RWPE1 (cell line): ENCODE results near the gene MSH3.
"Not testable (repeated sequence)": the region's sequence is repeated elsewhere in the genome, so short reads cannot be mapped to it uniquely, and the experiment has no call there.

Experiments used
- CTCF ChIA-PET: fragments of 350-600 bp; sonication (Branson Sonifier 250); formaldehyde crosslinking; extraction: SDS; loops from one replicate; lab custom pipeline; 2021; lab: Yijun Ruan, JAX
- POLR2A ChIA-PET: fragments of 400-600 bp; formaldehyde crosslinking; extraction: SDS; loops from one replicate; lab custom pipeline; 2020; ENCODE audit warnings: antibody characterized with exemption; ENCODE audit not compliant: low non-redundant PET; lab: Yijun Ruan, JAX
- DNase-seq: peaks from one replicate; pipeline ENCODE4 v3.0.0; 2012; ENCODE audit warnings: low spot score
- H3K27ac ChIP-seq: fragments of 450-650 bp; 2 replicates; pipeline ENCODE4 v1.5.1; 2017
- TF ChIP-seq, protein P1 (sequence below): fragments of 450-650 bp; conservative IDR thresholded peaks from 2 replicates; pipeline ENCODE4 v1.5.1; 2017; ENCODE audit warnings: low read depth, mild to moderate bottlenecking

The MSH3 gene

DNA sequence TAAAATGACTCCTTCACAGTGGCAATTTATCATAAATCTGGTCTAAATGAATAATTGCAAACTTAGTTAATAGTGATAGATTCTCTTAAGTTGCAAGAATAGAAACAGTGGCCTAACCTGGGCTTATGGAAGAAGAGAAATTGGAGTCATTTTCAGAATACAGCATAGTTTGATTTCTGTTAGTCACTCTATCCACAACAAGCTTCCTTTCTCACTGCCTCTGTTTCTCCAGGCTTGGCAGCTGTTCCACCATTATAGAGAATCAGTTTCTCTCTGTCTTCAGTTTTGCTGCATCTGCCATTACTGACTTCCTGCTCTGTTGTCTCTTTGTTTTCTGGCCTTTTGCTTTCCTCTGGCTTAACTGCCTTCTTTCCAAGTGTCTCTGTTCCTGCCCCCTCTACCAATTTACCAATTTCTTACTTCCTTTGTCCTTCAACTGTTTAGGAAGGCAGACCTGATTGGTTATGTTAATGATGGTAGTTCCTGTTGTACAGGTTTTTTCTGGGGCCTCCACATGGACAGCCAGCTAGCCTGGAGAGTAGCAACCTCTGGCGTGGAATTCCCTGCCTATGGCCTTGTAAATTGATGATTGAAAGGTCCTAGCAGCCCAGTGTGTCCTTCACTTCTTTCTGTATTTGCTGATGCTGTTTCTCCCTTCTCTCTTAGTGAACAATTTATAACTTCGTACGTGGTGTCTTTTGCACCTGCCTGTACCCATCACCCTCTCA is 229.8 kb downstream of the MSH3 start:
- POLR2A ChIA-PET: no interaction called here

DNA sequence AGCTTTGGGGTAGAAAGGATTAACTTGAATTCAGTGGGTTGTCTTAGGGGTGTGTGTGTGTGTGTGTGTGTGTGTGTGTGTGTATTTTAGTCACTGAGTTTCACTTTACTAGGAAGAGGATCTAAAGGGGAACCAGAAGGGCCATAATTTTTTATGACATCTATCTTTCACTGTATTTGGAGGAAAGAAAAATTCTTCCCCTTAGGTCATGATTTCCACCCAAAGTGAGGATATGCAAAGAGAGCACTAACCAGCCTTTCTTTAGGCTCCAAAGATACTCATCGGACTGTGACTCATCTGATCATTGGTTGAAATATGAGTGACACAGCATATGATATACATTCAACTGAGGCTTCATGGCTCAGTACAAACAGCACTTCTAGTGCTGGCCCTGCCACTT is 230.5 kb downstream of the MSH3 start:
- TF ChIP-seq, protein P1, sequence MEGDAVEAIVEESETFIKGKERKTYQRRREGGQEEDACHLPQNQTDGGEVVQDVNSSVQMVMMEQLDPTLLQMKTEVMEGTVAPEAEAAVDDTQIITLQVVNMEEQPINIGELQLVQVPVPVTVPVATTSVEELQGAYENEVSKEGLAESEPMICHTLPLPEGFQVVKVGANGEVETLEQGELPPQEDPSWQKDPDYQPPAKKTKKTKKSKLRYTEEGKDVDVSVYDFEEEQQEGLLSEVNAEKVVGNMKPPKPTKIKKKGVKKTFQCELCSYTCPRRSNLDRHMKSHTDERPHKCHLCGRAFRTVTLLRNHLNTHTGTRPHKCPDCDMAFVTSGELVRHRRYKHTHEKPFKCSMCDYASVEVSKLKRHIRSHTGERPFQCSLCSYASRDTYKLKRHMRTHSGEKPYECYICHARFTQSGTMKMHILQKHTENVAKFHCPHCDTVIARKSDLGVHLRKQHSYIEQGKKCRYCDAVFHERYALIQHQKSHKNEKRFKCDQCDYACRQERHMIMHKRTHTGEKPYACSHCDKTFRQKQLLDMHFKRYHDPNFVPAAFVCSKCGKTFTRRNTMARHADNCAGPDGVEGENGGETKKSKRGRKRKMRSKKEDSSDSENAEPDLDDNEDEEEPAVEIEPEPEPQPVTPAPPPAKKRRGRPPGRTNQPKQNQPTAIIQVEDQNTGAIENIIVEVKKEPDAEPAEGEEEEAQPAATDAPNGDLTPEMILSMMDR: no peak
- ChIA-PET CTCF (no interaction called here), POLR2A (no interaction called here)
- H3K27ac ChIP-seq: no peak overlapping the region
- DNase-seq: no peak

More for the DNA sequence above, 229.8 kb downstream of the MSH3 start:
- no peak overlapping the region for H3K27ac ChIP-seq
- DNase-seq: no peak
- CTCF ChIA-PET: no interaction called here
- TF ChIP-seq, protein P1: no peak

DNA sequence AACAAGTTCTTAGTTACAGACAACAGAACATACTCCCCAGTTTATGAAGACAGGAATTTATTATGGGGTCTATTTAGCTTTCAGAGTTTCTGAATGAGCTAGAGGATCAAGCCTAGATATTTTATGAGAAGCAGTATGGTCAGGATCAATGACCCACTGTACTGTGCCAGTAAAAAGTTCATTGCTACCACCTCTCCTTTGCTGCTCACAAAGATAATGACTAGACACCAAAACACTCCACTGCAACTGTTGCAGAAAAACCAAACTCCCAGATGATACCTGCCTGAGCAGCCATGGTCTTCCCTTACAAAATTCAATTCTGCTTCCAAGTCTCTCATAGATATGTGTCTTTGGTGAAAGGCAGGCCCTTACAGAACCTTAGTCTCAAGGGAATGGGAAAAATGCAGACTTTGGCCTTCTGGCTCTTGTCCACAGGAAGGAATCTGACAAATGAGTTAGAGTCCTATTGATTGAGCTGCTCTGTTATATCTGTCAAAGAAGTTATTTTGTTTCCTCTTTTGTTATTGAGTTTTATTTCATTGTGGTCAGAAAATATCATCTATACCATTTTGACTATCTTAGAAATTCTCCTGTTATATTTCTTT is 231.0 kb downstream of the MSH3 start:
- H3K27ac ChIP-seq: no peak overlapping the region
- no peak for DNase-seq
- CTCF ChIA-PET: interaction anchor here (0.7 kb wide), 1 partner anchor 270 kb away, joined by 3 read pairs; no protein-coding TSS in a partner anchor
- TF ChIP-seq, protein P1: no peak
- POLR2A ChIA-PET: no interaction called here

DNA sequence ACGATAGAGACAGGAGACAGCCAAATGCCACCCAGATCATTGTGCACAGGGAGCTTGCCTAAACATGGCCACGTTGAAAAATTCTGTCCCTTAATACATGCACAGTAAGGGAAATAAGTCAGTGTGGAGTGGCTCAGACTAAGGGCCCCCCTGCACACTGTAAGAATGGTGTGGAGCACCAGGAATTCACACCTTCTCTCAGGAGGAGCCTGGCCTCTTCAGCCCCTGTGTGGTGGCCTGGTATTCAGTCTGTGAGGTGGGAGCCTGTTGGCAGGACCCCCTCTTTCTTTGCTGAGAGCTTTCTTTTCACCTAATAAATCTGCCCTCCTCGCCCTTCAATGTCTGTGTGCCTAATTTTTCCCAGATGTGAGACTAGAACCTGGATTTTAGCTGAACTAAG is 239.6 kb downstream of the MSH3 start:
- CTCF ChIA-PET: interaction anchor here (0.6 kb wide), 1 partner anchor 278 kb away, joined by 3 read pairs; no protein-coding TSS in a partner anchor
- no peak for DNase-seq
- POLR2A ChIA-PET: no interaction called here
- H3K27ac ChIP-seq: no peak overlapping the region
- TF ChIP-seq, protein P1: no peak

DNA sequence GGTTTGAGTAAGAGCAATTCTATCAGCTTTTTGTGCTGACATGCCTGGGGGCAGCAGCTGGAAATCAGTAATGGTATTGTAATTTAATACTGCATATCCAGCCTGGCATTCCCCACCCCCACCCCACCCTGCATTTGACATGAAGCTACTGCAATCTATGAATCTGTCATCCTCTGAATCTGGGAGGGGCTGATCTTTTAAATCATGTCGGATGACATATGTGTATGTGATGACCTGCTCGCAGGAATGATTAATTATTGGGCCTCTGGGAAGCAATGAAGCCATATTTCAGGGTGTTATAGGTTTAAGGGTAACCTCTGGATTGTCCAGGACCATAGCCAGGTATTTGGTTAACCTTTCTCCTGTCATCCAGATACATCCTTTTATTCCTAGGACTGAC is 241.1 kb downstream of the MSH3 start:
- TF ChIP-seq, protein P1: no peak
- H3K27ac ChIP-seq: no peak overlapping the region
- CTCF ChIA-PET: interaction anchor here (0.6 kb wide), 1 partner anchor 892 kb away, joined by 4 read pairs; no protein-coding TSS in a partner anchor
- DNase-seq: no peak
- POLR2A ChIA-PET: no interaction called here

DNA sequence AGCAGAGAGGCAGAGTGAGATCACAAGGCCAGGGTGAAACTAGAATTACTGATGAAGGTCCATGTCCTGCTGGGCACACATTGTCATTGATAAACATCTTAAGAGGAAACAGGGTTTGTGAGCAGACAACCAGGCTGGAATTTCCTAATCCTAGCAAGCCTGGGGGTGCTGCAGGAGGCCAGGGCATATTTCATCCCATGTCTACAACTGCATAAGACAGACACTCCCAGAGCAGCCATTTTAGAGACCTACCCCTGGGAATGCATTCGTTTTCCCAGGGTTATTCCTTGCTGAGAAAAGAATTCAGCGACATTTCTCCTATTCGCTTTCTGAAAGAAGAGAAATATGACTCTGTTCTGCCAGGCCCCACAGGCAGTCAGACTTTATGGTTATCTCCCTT is 248.2 kb downstream of the MSH3 start:
- H3K27ac ChIP-seq, DNase-seq, CTCF ChIA-PET, POLR2A ChIA-PET: not testable (repeated sequence)
